Measurements from ENCODE around the gene SP140. TPM values are rescaled to one million over a fixed set of nuclear protein-coding genes. Genes with fewer than 3 reads are reported as not detected.

SP140 gene
- total and polyA plus RNA-seq, 9 of the 15 experiments (the other 6 are each of a cell fraction or from before 2014, with no cell fraction given) = 0.04 to 1.1 (median 0.57) TPM; not detected in 1

DNA sequence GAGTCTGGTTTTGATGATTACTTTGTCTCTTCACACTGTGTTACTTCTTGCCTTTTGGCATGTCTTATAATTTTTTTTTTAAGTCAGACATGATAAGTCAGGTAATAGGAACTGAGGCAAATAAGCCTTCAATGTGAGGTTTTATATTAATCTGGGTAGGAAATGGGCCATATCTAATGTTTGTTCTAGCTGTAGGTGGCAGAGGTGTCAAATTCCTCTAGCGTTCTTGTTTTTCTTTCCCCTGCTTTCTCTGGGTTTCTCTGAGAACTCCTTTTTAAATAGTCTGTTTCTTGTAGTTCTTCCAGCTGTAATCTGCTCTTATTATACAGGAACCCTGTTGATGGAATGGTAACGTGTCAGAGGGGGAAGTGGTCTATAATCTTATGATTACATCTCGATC is 5.7 kb downstream of the SP140 start (continued):
- TF ChIP-seq, protein P1, sequence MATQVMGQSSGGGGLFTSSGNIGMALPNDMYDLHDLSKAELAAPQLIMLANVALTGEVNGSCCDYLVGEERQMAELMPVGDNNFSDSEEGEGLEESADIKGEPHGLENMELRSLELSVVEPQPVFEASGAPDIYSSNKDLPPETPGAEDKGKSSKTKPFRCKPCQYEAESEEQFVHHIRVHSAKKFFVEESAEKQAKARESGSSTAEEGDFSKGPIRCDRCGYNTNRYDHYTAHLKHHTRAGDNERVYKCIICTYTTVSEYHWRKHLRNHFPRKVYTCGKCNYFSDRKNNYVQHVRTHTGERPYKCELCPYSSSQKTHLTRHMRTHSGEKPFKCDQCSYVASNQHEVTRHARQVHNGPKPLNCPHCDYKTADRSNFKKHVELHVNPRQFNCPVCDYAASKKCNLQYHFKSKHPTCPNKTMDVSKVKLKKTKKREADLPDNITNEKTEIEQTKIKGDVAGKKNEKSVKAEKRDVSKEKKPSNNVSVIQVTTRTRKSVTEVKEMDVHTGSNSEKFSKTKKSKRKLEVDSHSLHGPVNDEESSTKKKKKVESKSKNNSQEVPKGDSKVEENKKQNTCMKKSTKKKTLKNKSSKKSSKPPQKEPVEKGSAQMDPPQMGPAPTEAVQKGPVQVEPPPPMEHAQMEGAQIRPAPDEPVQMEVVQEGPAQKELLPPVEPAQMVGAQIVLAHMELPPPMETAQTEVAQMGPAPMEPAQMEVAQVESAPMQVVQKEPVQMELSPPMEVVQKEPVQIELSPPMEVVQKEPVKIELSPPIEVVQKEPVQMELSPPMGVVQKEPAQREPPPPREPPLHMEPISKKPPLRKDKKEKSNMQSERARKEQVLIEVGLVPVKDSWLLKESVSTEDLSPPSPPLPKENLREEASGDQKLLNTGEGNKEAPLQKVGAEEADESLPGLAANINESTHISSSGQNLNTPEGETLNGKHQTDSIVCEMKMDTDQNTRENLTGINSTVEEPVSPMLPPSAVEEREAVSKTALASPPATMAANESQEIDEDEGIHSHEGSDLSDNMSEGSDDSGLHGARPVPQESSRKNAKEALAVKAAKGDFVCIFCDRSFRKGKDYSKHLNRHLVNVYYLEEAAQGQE (IDR thresholded peaks at IDR 0.05; ENCODE audit: borderline replicate concordance) = no peak
- TF ChIP-seq, protein P1 (CRISPR knock-in tag; IDR thresholded peaks at IDR 0.05; ENCODE audit: low read depth) = no peak
- TF ChIP-seq ZNF347 (CRISPR knock-in tag; IDR thresholded peaks at IDR 0.05; ENCODE audit: low read depth) (no peak), THRAP3 (IDR thresholded peaks at IDR 0.05; ENCODE audit: borderline replicate concordance) (no peak), MCM3 (IDR thresholded peaks at IDR 0.05) (no peak), MEF2D (tag; conservative IDR thresholded peaks at IDR 0.05; ENCODE audit: low read depth) (no peak), AFF4 (CRISPR knock-in tag; IDR thresholded peaks at IDR 0.05) (no peak), ZC3H4 (CRISPR knock-in tag; IDR thresholded peaks at IDR 0.05; ENCODE audit: borderline replicate concordance) (no peak), MCM5 (IDR thresholded peaks at IDR 0.05; ENCODE audit: low read depth) (no peak)
